GM23338 (cell line): ENCODE results near the gene PDE4D. TPM values are rescaled to one million over a fixed set of nuclear protein-coding genes. Genes with fewer than 3 reads are reported as not detected.

ENCODE experiments used
- ATAC-seq: fragments of 200-7000 bp; cut with Tn5 transposase; 3 replicates; pipeline ENCODE4 v1.9.1; 2020
- DNase-seq: peaks from one replicate; pipeline ENCODE4 v3.0.0-alpha.2; 2015; ENCODE audit warnings: low spot score
- H2AFZ ChIP-seq: fragments of 200-600 bp; sonication (generic); 2 replicates; pipeline ENCODE4 v1.8.0; 2016; ENCODE audit warnings: antibody characterized with exemption, mild to moderate bottlenecking, moderate library complexity
- H3F3A ChIP-seq: fragments of 200-600 bp; sonication (generic); replicated peaks from 2 replicates; pipeline ENCODE4 v1.8.0; 2017; ENCODE audit warnings: antibody characterized with exemption, mixed run types, low read depth
- H3K27ac ChIP-seq: fragments of 200-600 bp; sonication (generic); 2 replicates; pipeline ENCODE4 v1.6.1; 2016; ENCODE audit warnings: low read depth
- H3K27me3 ChIP-seq: fragments of 200-600 bp; sonication (generic); 2 replicates; pipeline ENCODE4 v1.8.0; 2016; ENCODE audit warnings: mild to moderate bottlenecking, mixed run types, moderate library complexity; ENCODE audit not compliant: insufficient read depth
- H3K36me3 ChIP-seq: fragments of 200-600 bp; sonication (generic); 2 replicates; pipeline ENCODE4 v1.8.0; 2016; ENCODE audit warnings: mild to moderate bottlenecking; ENCODE audit not compliant: insufficient read depth
- H3K4me1 ChIP-seq: fragments of 200-600 bp; sonication (generic); 2 replicates; pipeline ENCODE4 v1.8.0; 2016; ENCODE audit warnings: mild to moderate bottlenecking, moderate library complexity; ENCODE audit not compliant: insufficient read depth
- H3K4me2 ChIP-seq: fragments of 200-600 bp; sonication (generic); 2 replicates; pipeline ENCODE4 v1.7.1; 2017; ENCODE audit warnings: mixed run types
- H3K4me3 ChIP-seq: fragments of 200-600 bp; sonication (generic); 2 replicates; pipeline ENCODE4 v1.6.1; 2016; ENCODE audit warnings: mixed run types
- H3K79me2 ChIP-seq: fragments of 200-600 bp; sonication (generic); replicated peaks from 2 replicates; pipeline ENCODE4 v1.8.0; 2017; ENCODE audit warnings: mild to moderate bottlenecking; ENCODE audit not compliant: insufficient read depth
- H3K9me2 ChIP-seq: fragments of 200-600 bp; sonication (generic); 2 replicates; pipeline ENCODE4 v1.8.0; 2017; ENCODE audit not compliant: insufficient read depth
- H4K20me1 ChIP-seq: fragments of 200-600 bp; sonication (generic); replicated peaks from 2 replicates; pipeline ENCODE4 v1.8.0; 2017; ENCODE audit warnings: mild to moderate bottlenecking; ENCODE audit not compliant: insufficient read depth
- H3K27ac Mint-ChIP-seq: 2 replicates; pipeline ENCODE4 v1.8.0; 2020; ENCODE audit warnings: inconsistent platforms, mild to moderate bottlenecking, moderate library complexity, mixed read lengths
- H3K27me3 Mint-ChIP-seq: 3 replicates; pipeline ENCODE4 v1.8.0; 2022; ENCODE audit warnings: low read depth, mild to moderate bottlenecking, moderate library complexity, mixed read lengths, inconsistent platforms; ENCODE audit not compliant: insufficient read depth, poor library complexity
- H3K36me3 Mint-ChIP-seq: 3 replicates; pipeline ENCODE4 v1.8.0; 2021; ENCODE audit warnings: low read depth, mild to moderate bottlenecking, inconsistent platforms, moderate library complexity, mixed read lengths
- H3K4me1 Mint-ChIP-seq: 3 replicates; pipeline ENCODE4 v1.8.0; 2020; ENCODE audit warnings: mild to moderate bottlenecking, inconsistent platforms, mixed read lengths
- H3K4me3 Mint-ChIP-seq: 3 replicates; pipeline ENCODE4 v1.8.0; 2021; ENCODE audit warnings: moderate library complexity, mild to moderate bottlenecking, inconsistent platforms, mixed read lengths
- H3K9me3 Mint-ChIP-seq: 3 replicates; pipeline ENCODE4 v1.8.0; 2020; ENCODE audit warnings: moderate library complexity, mild to moderate bottlenecking, inconsistent platforms, mixed read lengths
- CREB1 ChIP-seq: fragments of 250-450 bp; sonication (Bioruptor Pico); IDR thresholded peaks from 2 replicates; pipeline ENCODE4 v1.5.0; 2020; ENCODE audit warnings: low read depth, mild to moderate bottlenecking, moderate library complexity
- ETS1 ChIP-seq: IDR thresholded peaks from 2 replicates; pipeline ENCODE4 v1.6.1; 2016; ENCODE audit warnings: antibody characterized with exemption
- EZH2 ChIP-seq: fragments of 200-600 bp; sonication (generic); IDR thresholded peaks from one replicate; pipeline ENCODE4 v1.8.0; 2017; ENCODE audit warnings: antibody characterized with exemption, mild to moderate bottlenecking, low read depth; ENCODE audit not compliant: unreplicated experiment
- JUNB ChIP-seq: IDR thresholded peaks from one replicate; pipeline ENCODE4 v1.6.1; 2016; ENCODE audit warnings: antibody characterized with exemption; ENCODE audit not compliant: unreplicated experiment
- NANOG ChIP-seq: IDR thresholded peaks from 2 replicates; pipeline ENCODE4 v1.6.1; 2016; ENCODE audit warnings: antibody characterized with exemption, borderline replicate concordance
- POLR2AphosphoS5 ChIP-seq: IDR thresholded peaks from 2 replicates; pipeline ENCODE4 v1.6.1; 2016; ENCODE audit warnings: antibody characterized with exemption, low read depth
- STAT1 ChIP-seq: IDR thresholded peaks from one replicate; pipeline ENCODE4 v1.6.1; 2016; ENCODE audit warnings: antibody characterized with exemption; ENCODE audit not compliant: unreplicated experiment
- ZNF114 ChIP-seq: fragments of 250-450 bp; sonication (Bioruptor Pico); IDR thresholded peaks from 2 replicates; pipeline ENCODE4 v1.5.0; 2020; ENCODE audit warnings: mild to moderate bottlenecking, moderate library complexity
- polyA plus RNA-seq: library from polyadenylated mRNA; unstranded; fragments of >200 nt; fragmentation: Nextera tagmentation; extraction: Ambion mirVana; gene quantifications from 2 replicates; pipeline ENCODE4 v1.2.1, GENCODE V29; 2016
- total RNA-seq: library from RNA; depleted of rRNA; stranded (reverse); fragments of >200 nt; shearing (Covaris generic); gene quantifications from 2 replicates; pipeline ENCODE4 v1.2.3, GENCODE V29; 2014
- TF ChIP-seq, protein P1 (sequence below): IDR thresholded peaks from one replicate; pipeline ENCODE4 v1.6.1; 2018; ENCODE audit warnings: antibody characterized with exemption; ENCODE audit not compliant: unreplicated experiment
- TF ChIP-seq, protein P2 (sequence below): fragments of 250-450 bp; sonication (Bioruptor Pico); IDR thresholded peaks from 2 replicates; pipeline ENCODE4 v1.5.0; 2020; ENCODE audit warnings: mild to moderate bottlenecking, moderate library complexity

The PDE4D gene
- total and polyA plus RNA-seq, 2 experiments from 2014 or later = 2.1 to 4.7 TPM

GRCh38 chr5:59559323-59559722, 334.2 kb downstream of the PDE4D start:
- H3F3A ChIP-seq = no peaks in the 10 kb centered on the region
- H3K27me3 ChIP-seq = no peaks in the 10 kb centered on the region
- H3K27ac ChIP-seq = no peak overlapping the region
- peaks cover 32% of the 10 kb centered on the region for H3K4me1 Mint-ChIP-seq
- TF ChIP-seq, protein P1, sequence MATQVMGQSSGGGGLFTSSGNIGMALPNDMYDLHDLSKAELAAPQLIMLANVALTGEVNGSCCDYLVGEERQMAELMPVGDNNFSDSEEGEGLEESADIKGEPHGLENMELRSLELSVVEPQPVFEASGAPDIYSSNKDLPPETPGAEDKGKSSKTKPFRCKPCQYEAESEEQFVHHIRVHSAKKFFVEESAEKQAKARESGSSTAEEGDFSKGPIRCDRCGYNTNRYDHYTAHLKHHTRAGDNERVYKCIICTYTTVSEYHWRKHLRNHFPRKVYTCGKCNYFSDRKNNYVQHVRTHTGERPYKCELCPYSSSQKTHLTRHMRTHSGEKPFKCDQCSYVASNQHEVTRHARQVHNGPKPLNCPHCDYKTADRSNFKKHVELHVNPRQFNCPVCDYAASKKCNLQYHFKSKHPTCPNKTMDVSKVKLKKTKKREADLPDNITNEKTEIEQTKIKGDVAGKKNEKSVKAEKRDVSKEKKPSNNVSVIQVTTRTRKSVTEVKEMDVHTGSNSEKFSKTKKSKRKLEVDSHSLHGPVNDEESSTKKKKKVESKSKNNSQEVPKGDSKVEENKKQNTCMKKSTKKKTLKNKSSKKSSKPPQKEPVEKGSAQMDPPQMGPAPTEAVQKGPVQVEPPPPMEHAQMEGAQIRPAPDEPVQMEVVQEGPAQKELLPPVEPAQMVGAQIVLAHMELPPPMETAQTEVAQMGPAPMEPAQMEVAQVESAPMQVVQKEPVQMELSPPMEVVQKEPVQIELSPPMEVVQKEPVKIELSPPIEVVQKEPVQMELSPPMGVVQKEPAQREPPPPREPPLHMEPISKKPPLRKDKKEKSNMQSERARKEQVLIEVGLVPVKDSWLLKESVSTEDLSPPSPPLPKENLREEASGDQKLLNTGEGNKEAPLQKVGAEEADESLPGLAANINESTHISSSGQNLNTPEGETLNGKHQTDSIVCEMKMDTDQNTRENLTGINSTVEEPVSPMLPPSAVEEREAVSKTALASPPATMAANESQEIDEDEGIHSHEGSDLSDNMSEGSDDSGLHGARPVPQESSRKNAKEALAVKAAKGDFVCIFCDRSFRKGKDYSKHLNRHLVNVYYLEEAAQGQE = no peak
- TF ChIP-seq ETS1 (no peak), STAT1 (no peak), CREB1 (CRISPR knock-in tag) (no peak), JUNB (no peak), NANOG (no peak), ZNF114 (no peak), POLR2AphosphoS5 (no peak)
- H4K20me1 ChIP-seq = no peaks in the 10 kb centered on the region
- no peaks in the 10 kb centered on the region for H3K36me3 ChIP-seq
- ATAC-seq (no peak), DNase-seq (no peak)
- H2AFZ ChIP-seq = no peak overlapping the region
- H3K4me3 ChIP-seq = no peak overlapping the region
- H3K36me3 Mint-ChIP-seq = no peaks in the 10 kb centered on the region
- peaks cover 28% of the 10 kb centered on the region for H3K4me1 ChIP-seq
- no peaks in the 10 kb centered on the region for H3K27me3 Mint-ChIP-seq
- H3K4me3 Mint-ChIP-seq = no peak overlapping the region
- no peaks in the 10 kb centered on the region for H3K79me2 ChIP-seq
- no peak overlapping the region for H3K4me2 ChIP-seq
- no peak overlapping the region for H3K27ac Mint-ChIP-seq
- H3K9me2 ChIP-seq = 0 out of 2 replicates have a peak, but pooled peaks cover 3% of the 10 kb centered on the region
- H3K9me3 Mint-ChIP-seq = no peaks in the 10 kb centered on the region

DNA sequence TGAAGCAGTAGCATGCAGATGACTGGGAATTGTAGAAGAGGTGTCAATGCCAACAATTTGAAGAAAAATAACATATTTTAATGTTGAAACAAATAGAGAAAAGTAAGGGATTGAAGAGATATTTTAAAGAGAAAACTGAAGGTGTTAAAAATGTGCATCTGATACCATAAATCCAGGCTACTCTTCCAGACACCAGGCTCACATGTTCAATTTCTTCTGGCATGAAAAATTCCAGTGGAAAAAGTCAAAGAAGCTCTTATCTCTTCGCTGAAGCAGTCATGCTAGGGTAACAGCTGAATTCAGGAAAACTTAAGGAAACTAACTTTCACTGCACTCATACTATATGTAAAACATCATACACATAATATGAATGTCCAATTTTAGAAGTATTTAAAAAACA, 335.0 kb downstream of the PDE4D start:
- Mint-ChIP-seq H3K4me1 (peaks cover 28% of the 10 kb centered on the region), H3K4me3 (no peak overlapping the region), H3K36me3 (no peaks in the 10 kb centered on the region), H3K9me3 (no peaks in the 10 kb centered on the region), H3K27me3 (no peaks in the 10 kb centered on the region), H3K27ac (no peak overlapping the region)
- Histone ChIP-seq H3K27me3 (no peaks in the 10 kb centered on the region), H3K9me2 (0 out of 2 replicates have a peak, but pooled peaks cover 3% of the 10 kb centered on the region), H3K36me3 (no peaks in the 10 kb centered on the region), H4K20me1 (no peaks in the 10 kb centered on the region), H3K27ac (no peak overlapping the region), H3K4me1 (peaks cover 28% of the 10 kb centered on the region), H2AFZ (no peak overlapping the region), H3K4me3 (no peak overlapping the region), H3K79me2 (no peaks in the 10 kb centered on the region), H3K4me2 (no peak overlapping the region), H3F3A (no peaks in the 10 kb centered on the region)
- ATAC-seq (no peak), DNase-seq (no peak)
- TF ChIP-seq ZNF114 (no peak), POLR2AphosphoS5 (no peak), EZH2 (no peak), CREB1 (CRISPR knock-in tag) (no peak)
- TF ChIP-seq, protein P2, sequence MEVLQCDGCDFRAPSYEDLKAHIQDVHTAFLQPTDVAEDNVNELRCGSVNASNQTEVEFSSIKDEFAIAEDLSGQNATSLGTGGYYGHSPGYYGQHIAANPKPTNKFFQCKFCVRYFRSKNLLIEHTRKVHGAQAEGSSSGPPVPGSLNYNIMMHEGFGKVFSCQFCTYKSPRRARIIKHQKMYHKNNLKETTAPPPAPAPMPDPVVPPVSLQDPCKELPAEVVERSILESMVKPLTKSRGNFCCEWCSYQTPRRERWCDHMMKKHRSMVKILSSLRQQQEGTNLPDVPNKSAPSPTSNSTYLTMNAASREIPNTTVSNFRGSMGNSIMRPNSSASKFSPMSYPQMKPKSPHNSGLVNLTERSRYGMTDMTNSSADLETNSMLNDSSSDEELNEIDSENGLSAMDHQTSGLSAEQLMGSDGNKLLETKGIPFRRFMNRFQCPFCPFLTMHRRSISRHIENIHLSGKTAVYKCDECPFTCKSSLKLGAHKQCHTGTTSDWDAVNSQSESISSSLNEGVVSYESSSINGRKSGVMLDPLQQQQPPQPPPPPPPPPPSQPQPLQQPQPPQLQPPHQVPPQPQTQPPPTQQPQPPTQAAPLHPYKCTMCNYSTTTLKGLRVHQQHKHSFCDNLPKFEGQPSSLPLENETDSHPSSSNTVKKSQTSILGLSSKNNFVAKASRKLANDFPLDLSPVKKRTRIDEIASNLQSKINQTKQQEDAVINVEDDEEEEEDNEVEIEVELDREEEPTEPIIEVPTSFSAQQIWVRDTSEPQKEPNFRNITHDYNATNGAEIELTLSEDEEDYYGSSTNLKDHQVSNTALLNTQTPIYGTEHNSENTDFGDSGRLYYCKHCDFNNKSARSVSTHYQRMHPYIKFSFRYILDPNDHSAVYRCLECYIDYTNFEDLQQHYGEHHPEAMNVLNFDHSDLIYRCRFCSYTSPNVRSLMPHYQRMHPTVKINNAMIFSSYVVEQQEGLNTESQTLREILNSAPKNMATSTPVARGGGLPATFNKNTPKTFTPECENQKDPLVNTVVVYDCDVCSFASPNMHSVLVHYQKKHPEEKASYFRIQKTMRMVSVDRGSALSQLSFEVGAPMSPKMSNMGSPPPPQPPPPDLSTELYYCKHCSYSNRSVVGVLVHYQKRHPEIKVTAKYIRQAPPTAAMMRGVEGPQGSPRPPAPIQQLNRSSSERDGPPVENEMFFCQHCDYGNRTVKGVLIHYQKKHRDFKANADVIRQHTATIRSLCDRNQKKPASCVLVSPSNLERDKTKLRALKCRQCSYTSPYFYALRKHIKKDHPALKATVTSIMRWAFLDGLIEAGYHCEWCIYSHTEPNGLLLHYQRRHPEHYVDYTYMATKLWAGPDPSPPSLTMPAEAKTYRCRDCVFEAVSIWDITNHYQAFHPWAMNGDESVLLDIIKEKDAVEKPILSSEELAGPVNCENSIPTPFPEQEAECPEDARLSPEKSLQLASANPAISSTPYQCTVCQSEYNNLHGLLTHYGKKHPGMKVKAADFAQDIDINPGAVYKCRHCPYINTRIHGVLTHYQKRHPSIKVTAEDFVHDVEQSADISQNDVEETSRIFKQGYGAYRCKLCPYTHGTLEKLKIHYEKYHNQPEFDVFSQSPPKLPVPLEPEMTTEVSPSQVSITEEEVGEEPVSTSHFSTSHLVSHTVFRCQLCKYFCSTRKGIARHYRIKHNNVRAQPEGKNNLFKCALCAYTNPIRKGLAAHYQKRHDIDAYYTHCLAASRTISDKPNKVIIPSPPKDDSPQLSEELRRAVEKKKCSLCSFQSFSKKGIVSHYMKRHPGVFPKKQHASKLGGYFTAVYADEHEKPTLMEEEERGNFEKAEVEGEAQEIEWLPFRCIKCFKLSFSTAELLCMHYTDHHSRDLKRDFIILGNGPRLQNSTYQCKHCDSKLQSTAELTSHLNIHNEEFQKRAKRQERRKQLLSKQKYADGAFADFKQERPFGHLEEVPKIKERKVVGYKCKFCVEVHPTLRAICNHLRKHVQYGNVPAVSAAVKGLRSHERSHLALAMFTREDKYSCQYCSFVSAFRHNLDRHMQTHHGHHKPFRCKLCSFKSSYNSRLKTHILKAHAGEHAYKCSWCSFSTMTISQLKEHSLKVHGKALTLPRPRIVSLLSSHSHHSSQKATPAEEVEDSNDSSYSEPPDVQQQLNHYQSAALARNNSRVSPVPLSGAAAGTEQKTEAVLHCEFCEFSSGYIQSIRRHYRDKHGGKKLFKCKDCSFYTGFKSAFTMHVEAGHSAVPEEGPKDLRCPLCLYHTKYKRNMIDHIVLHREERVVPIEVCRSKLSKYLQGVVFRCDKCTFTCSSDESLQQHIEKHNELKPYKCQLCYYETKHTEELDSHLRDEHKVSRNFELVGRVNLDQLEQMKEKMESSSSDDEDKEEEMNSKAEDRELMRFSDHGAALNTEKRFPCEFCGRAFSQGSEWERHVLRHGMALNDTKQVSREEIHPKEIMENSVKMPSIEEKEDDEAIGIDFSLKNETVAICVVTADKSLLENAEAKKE = no peak
